WTC11 (cell line): ENCODE results near the gene CCDC82. TPM values are rescaled to one million over a fixed set of nuclear protein-coding genes. Genes with fewer than 3 reads are reported as not detected.
"Not testable (repeated sequence)": the region's sequence is repeated elsewhere in the genome, so short reads cannot be mapped to it uniquely, and the experiment has no call there.

ENCODE experiments used
- ATAC-seq: fragments of 200-7000 bp; cut with Tn5 transposase; 2 replicates; pipeline ENCODE4 v1.10.0; 2021; ENCODE audit warnings: mild to moderate bottlenecking, moderate library complexity
- CTCF ChIA-PET: fragments of 300-600 bp; sonication (Branson Sonifier 250); formaldehyde crosslinking; loops from one replicate; lab custom pipeline; 2021; ENCODE audit warnings: antibody characterized with exemption; lab: Charles Lee
- POLR2A ChIA-PET: fragments of 350-600 bp; sonication (Branson Sonifier 250); formaldehyde crosslinking; loops from one replicate; lab custom pipeline; 2021; ENCODE audit warnings: antibody characterized with exemption; lab: Charles Lee
- DNase-seq: peaks from one replicate; pipeline ENCODE4 v3.0.0; 2021; ENCODE audit warnings: low spot score
- H3K27ac Mint-ChIP-seq: 2 replicates; pipeline ENCODE4 v1.8.0; 2021; ENCODE audit warnings: mixed read lengths
- H3K27me3 Mint-ChIP-seq: 2 replicates; pipeline ENCODE4 v1.8.0; 2021; ENCODE audit warnings: low read depth, mild to moderate bottlenecking, moderate library complexity, mixed read lengths
- H3K36me3 Mint-ChIP-seq: 2 replicates; pipeline ENCODE4 v1.8.0; 2021; ENCODE audit warnings: mixed read lengths
- H3K4me1 Mint-ChIP-seq: 2 replicates; pipeline ENCODE4 v1.8.0; 2022; ENCODE audit warnings: mixed read lengths
- H3K4me3 Mint-ChIP-seq: 2 replicates; pipeline ENCODE4 v1.8.0; 2021; ENCODE audit warnings: mild to moderate bottlenecking, moderate library complexity, mixed read lengths
- H3K9me3 Mint-ChIP-seq: 2 replicates; pipeline ENCODE4 v1.8.0; 2021; ENCODE audit warnings: mixed read lengths
- AFF4 ChIP-seq: sonication (generic); formaldehyde crosslinking; IDR thresholded peaks from 2 replicates; pipeline ENCODE4 v1.8.1; 2023; ENCODE audit warnings: mild to moderate bottlenecking, missing genetic modification reagents, borderline replicate concordance
- ARID4B ChIP-seq: sonication (generic); formaldehyde crosslinking; IDR thresholded peaks from 2 replicates; pipeline ENCODE4 v1.8.0; 2023; ENCODE audit warnings: missing genetic modification reagents, mild to moderate bottlenecking, borderline replicate concordance
- ATF1 ChIP-seq: sonication (generic); formaldehyde crosslinking; IDR thresholded peaks from 2 replicates; pipeline ENCODE4 v1.8.1; 2023; ENCODE audit warnings: mild to moderate bottlenecking, moderate library complexity, missing genetic modification reagents
- EMX1 ChIP-seq: fragments of 250-450 bp; sonication (Bioruptor Pico); IDR thresholded peaks from 2 replicates; pipeline ENCODE4 v1.8.0; 2021; ENCODE audit warnings: mild to moderate bottlenecking
- ETV6 ChIP-seq: sonication (generic); formaldehyde crosslinking; IDR thresholded peaks from 2 replicates; pipeline ENCODE4 v1.8.1; 2022; ENCODE audit warnings: mild to moderate bottlenecking, missing genetic modification reagents
- FOXK1 ChIP-seq: sonication (generic); formaldehyde crosslinking; IDR thresholded peaks from 2 replicates; pipeline ENCODE4 v1.8.0; 2022; ENCODE audit warnings: mild to moderate bottlenecking, moderate library complexity, missing genetic modification reagents
- FOXP1 ChIP-seq: sonication (generic); formaldehyde crosslinking; IDR thresholded peaks from 2 replicates; pipeline ENCODE4 v1.8.0; 2022; ENCODE audit warnings: missing genetic modification reagents, mild to moderate bottlenecking, moderate library complexity, borderline replicate concordance
- IRF2 ChIP-seq: sonication (generic); formaldehyde crosslinking; IDR thresholded peaks from 2 replicates; pipeline ENCODE4 v1.8.0; 2022; ENCODE audit warnings: low read depth, missing genetic modification reagents, borderline replicate concordance
- JAZF1 ChIP-seq: fragments of 250-450 bp; sonication (Bioruptor Pico); IDR thresholded peaks from 2 replicates; pipeline ENCODE4 v1.9.0; 2021; ENCODE audit warnings: moderate library complexity, mild to moderate bottlenecking, inconsistent platforms
- NR1H2 ChIP-seq: sonication (generic); formaldehyde crosslinking; IDR thresholded peaks from 2 replicates; pipeline ENCODE4 v1.9.0; 2021; ENCODE audit warnings: mild to moderate bottlenecking, moderate library complexity, missing genetic modification reagents
- SMAD4 ChIP-seq: sonication (generic); formaldehyde crosslinking; IDR thresholded peaks from 2 replicates; pipeline ENCODE4 v1.8.0; 2022; ENCODE audit warnings: mild to moderate bottlenecking, missing genetic modification reagents
- ZNF121 ChIP-seq: sonication (generic); formaldehyde crosslinking; IDR thresholded peaks from 2 replicates; pipeline ENCODE4 v1.8.0; 2023; ENCODE audit warnings: missing genetic modification reagents
- ZNF138 ChIP-seq: sonication (generic); formaldehyde crosslinking; conservative IDR thresholded peaks from 2 replicates; pipeline ENCODE4 v1.8.1; 2022; ENCODE audit warnings: mild to moderate bottlenecking, moderate library complexity, missing genetic modification reagents
- ZNF232 ChIP-seq: sonication (generic); formaldehyde crosslinking; IDR thresholded peaks from 2 replicates; pipeline ENCODE4 v1.8.0; 2022; ENCODE audit warnings: mild to moderate bottlenecking, missing genetic modification reagents
- ZNF263 ChIP-seq: sonication (generic); formaldehyde crosslinking; IDR thresholded peaks from 2 replicates; pipeline ENCODE4 v1.8.1; 2022; ENCODE audit warnings: low read depth, mild to moderate bottlenecking, moderate library complexity, missing genetic modification reagents
- ZSCAN18 ChIP-seq: fragments of 250-450 bp; sonication (Bioruptor Pico); IDR thresholded peaks from 2 replicates; pipeline ENCODE4 v2.1.2; 2022; ENCODE audit warnings: mild to moderate bottlenecking, moderate library complexity
- total RNA-seq: library from RNA; stranded (reverse); gene quantifications from 3 replicates; pipeline ENCODE4 v1.2.3, GENCODE V29; 2021

CCDC82 gene
- total RNA-seq, 1 experiment from 2014 or later = 16.3 TPM

GRCh38 chr11:96389720-96390487 is at the start of gene CCDC82, which contains the start of gene JRKL (continued):
- TF ChIP-seq FOXK1 = peak; percentile 37
- peak; percentile 33; the same call in 1 of the 2 replicates for TF ChIP-seq FOXP1 (CRISPR knock-in tag)
- TF ChIP-seq EMX1 (CRISPR knock-in tag) = no peak
- TF ChIP-seq ZNF232 (CRISPR knock-in tag) = peak; percentile 79; the same call in 1 of the 2 replicates
- no peak for TF ChIP-seq ZNF138 (CRISPR knock-in tag)
- TF ChIP-seq SMAD4 (CRISPR knock-in tag) = no peak
- TF ChIP-seq ATF1 (CRISPR knock-in tag) = no peak
- peak; percentile 19; the same call in 1 of the 2 replicates for TF ChIP-seq ARID4B (CRISPR knock-in tag)
- TF ChIP-seq AFF4 (CRISPR knock-in tag) = no peak
- TF ChIP-seq, all 79 proteins: peak for 10

- ATAC-seq, CTCF ChIA-PET, H3K4me3 Mint-ChIP-seq, H3K4me1 Mint-ChIP-seq, H3K36me3 Mint-ChIP-seq, POLR2A ChIA-PET, DNase-seq, H3K27ac Mint-ChIP-seq, H3K27me3 Mint-ChIP-seq: not testable (repeated sequence)
- H3K9me3 Mint-ChIP-seq = peaks cover 25% of the 10 kb centered on the region
Measured at GRCh38 chr11:96432654-96433053, 42.9 kb upstream of the CCDC82 start.

GRCh38 chr11:96430668-96431067 is 41.0 kb upstream of the CCDC82 start:
- DNase-seq = no peak
- ATAC-seq = no peak
- CTCF ChIA-PET = no interaction called here
- Mint-ChIP-seq H3K4me3 (no peak overlapping the region), H3K4me1 (peaks cover 7% of the 10 kb centered on the region), H3K9me3 (peaks cover 25% of the 10 kb centered on the region), H3K27ac (no peak overlapping the region), H3K27me3 (no peaks in the 10 kb centered on the region), H3K36me3 (peaks cover 6% of the 10 kb centered on the region; the same call in 1 of the 2 replicates)
- no peak for TF ChIP-seq ZNF121 (CRISPR knock-in tag)
- TF ChIP-seq ZNF263 (CRISPR knock-in tag) = no peak
- no peak for TF ChIP-seq NR1H2 (CRISPR knock-in tag)
- no peak for TF ChIP-seq ETV6 (CRISPR knock-in tag)
- TF ChIP-seq JAZF1 (CRISPR knock-in tag) = no peak
- TF ChIP-seq IRF2 (CRISPR knock-in tag) = no peak
- no peak for TF ChIP-seq ZSCAN18 (CRISPR knock-in tag)
- POLR2A ChIA-PET = no interaction called here
